ENCODE data around the gene MLF2. TPM values are rescaled to one million over a fixed set of nuclear protein-coding genes. Genes with fewer than 3 reads are reported as not detected.

Gene MLF2
- total RNA-seq, 1 experiment from 2014 or later = 168 TPM

- DNase-seq (ENCODE audit: low spot score) = peak; percentile 81
Observed at GRCh38 chr12:6778574-6779550, 25.9 kb upstream of the MLF2 start.

- no peak for DNase-seq (ENCODE audit: low spot score)
Observed at GRCh38 chr12:6778217-6778573, 25.3 kb upstream of the MLF2 start.

- no peak for DNase-seq (ENCODE audit: low spot score)
Observed at GRCh38 chr12:6777386-6777785, 24.4 kb upstream of the MLF2 start.

- DNase-seq (ENCODE audit: low spot score) = no peak
Observed at GRCh38 chr12:6775185-6776174, 22.5 kb upstream of the MLF2 start.

GRCh38 chr12:6774499-6775062, 21.6 kb upstream of the MLF2 start:
- no peak for DNase-seq (ENCODE audit: low spot score)

GRCh38 chr12:6773590-6774351, 20.8 kb upstream of the MLF2 start:
- DNase-seq (ENCODE audit: low spot score) = no peak

- DNase-seq (ENCODE audit: low spot score) = no peak
Observed at GRCh38 chr12:6772726-6773589, 20.0 kb upstream of the MLF2 start.

GRCh38 chr12:6772331-6772695, 19.4 kb upstream of the MLF2 start, which contains the start of gene LAG3:
LAG3 (plus strand) TSS chr12:6772520; CDS start chr12:6772853, 333 bp downstream.
- no peak for DNase-seq (ENCODE audit: low spot score)

GRCh38 chr12:6771509-6772330, 18.8 kb upstream of the MLF2 start:
- DNase-seq (ENCODE audit: low spot score) = no peak

- DNase-seq (ENCODE audit: low spot score) = no peak
Observed at GRCh38 chr12:6771091-6771495, 18.2 kb upstream of the MLF2 start.

GRCh38 chr12:6770600-6770999, 17.7 kb upstream of the MLF2 start:
- DNase-seq (ENCODE audit: low spot score) = no peak

- DNase-seq (ENCODE audit: low spot score) = no peak
Observed at GRCh38 chr12:6770094-6770493, 17.2 kb upstream of the MLF2 start.

- no peak for DNase-seq (ENCODE audit: low spot score)
Observed at GRCh38 chr12:6769666-6770065, 16.7 kb upstream of the MLF2 start.

- DNase-seq (ENCODE audit: low spot score) = no peak
Observed at GRCh38 chr12:6768990-6769389, 16.0 kb upstream of the MLF2 start.

GRCh38 chr12:6768437-6768914, 15.5 kb upstream of the MLF2 start:
- DNase-seq (ENCODE audit: low spot score) = no peak

- no peak for DNase-seq (ENCODE audit: low spot score)
Observed at GRCh38 chr12:6767353-6768319, 14.7 kb upstream of the MLF2 start.

- DNase-seq (ENCODE audit: low spot score) = no peak
Observed at GRCh38 chr12:6766651-6767349, 13.9 kb upstream of the MLF2 start.

Data from A172 (cell line).